SK-MEL-5 (cell line): ENCODE measurements around the gene C2. TPM values are rescaled to one million over a fixed set of nuclear protein-coding genes. Genes with fewer than 3 reads are reported as not detected.

Experiments
- DNase-seq: peaks from one replicate; pipeline ENCODE4 v3.0.0-alpha.2; 2016; ENCODE audit warnings: low read depth, low spot score
- in situ Hi-C: cut with HindIII; loops from 2 replicates; pipeline ENCODE4 v1.10.0; 2016; ENCODE audit warnings: low sequenced_read_pairs, high pct_unique_total_duplicates, low pct_unique_long_range_greater_than_20kb
- total RNA-seq: library from RNA; depleted of rRNA; stranded (reverse); fragments of >200 nt; shearing (Covaris generic); gene quantifications from 2 replicates; pipeline ENCODE4 v1.2.3, GENCODE V29; 2014

C2 gene
- total RNA-seq, 1 experiment from 2014 or later, result 9.4 TPM

DNA sequence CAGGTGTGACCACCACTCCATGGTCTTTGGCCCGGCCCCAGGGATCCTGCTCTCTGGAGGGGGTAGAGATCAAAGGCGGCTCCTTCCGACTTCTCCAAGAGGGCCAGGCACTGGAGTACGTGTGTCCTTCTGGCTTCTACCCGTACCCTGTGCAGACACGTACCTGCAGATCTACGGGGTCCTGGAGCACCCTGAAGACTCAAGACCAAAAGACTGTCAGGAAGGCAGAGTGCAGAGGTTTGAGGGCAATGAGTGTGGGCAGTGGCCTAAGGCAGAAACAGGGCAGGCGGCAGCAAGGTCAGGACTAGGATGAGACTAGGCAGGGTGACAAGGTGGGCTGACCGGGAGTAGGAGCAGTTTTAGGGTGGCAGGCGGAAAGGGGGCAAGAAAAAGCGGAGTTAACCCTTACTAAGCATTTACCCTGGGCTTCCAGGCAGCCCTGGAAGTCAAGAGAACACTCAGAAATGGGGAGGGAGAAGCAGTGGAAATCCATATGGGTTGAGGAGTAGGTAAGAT, 18.9 kb downstream of the C2 start:
- no peak for DNase-seq
- in situ Hi-C loops, result no loop called here

DNA sequence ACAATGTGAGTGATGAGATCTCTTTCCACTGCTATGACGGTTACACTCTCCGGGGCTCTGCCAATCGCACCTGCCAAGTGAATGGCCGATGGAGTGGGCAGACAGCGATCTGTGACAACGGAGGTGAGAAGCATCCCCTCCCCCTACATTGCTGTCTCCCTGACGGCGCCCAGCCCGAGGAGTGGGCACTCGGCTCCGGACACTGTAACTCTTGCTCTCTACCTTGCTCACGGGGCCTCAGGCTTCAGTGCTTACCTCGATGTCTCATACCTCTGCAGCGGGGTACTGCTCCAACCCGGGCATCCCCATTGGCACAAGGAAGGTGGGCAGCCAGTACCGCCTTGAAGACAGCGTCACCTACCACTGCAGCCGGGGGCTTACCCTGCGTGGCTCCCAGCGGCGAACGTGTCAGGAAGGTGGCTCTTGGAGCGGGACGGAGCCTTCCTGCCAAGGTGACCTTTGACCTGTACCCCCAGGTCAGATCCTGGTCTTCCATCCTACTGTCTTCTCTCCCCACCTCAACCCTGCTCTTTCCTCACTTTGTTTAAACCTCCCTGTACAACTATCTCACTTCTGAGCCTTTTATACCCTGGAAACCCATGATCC, 19.7 kb downstream of the C2 start:
- no peak for DNase-seq
- in situ Hi-C loops, result no loop called here

DNA sequence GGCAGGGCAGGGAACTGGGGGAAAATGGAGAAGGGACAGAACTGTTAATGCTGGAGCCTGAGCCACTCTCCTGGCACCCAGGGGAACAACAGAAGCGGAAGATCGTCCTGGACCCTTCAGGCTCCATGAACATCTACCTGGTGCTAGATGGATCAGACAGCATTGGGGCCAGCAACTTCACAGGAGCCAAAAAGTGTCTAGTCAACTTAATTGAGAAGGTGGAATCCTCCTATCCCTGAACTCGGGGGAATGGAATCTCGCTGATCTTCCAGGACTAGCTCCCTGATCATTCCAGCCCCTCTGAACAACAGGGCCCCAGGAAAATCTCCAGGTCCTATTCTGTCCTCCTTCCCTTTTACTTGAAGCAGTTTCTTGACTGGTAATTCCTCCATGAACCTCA, 20.3 kb downstream of the C2 start:
- in situ Hi-C loops, result no loop called here

DNA sequence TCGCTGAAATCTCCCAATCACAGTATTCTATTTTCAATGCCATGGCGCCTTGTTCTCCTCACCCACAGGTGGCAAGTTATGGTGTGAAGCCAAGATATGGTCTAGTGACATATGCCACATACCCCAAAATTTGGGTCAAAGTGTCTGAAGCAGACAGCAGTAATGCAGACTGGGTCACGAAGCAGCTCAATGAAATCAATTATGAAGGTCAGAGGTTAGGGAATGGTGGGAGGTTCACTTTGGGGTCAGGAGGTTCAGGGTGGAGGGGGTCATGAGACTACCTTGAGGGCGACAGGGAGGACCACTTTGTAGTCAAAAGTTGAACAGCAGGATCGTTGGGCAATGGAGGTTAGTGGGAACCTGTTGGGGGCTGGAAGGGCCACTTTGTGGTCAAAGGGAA, 20.8 kb downstream of the C2 start:
- in situ Hi-C loops, result no loop called here
- no peak for DNase-seq

More for the DNA sequence above, 20.3 kb downstream of the C2 start:
- DNase-seq, result no peak

DNA sequence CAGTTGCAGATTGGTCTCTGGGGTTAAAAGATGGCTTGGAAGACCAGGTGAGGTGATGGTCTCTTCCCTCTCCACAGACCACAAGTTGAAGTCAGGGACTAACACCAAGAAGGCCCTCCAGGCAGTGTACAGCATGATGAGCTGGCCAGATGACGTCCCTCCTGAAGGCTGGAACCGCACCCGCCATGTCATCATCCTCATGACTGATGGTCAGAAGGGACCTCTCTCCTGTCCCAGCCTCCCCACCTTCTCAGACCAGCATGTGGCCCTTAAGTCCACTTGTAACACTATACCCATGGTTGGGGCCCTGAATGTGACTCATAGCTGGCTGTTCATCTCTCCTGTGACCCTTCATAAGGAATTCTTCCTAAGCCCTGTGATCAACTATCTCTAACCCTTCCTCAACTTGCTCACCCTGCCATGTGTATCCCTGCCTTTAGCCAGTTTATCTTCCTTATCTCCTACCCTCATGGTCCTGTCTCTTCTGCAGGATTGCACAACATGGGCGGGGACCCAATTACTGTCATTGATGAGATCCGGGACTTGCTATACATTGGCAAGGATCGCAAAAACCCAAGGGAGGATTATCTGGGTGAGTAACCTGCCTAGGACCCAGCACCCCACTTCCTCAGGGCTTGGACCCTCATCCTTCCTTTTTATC, 21.4 kb downstream of the C2 start:
- DNase-seq, result no peak
- in situ Hi-C loops, result no loop called here

DNA sequence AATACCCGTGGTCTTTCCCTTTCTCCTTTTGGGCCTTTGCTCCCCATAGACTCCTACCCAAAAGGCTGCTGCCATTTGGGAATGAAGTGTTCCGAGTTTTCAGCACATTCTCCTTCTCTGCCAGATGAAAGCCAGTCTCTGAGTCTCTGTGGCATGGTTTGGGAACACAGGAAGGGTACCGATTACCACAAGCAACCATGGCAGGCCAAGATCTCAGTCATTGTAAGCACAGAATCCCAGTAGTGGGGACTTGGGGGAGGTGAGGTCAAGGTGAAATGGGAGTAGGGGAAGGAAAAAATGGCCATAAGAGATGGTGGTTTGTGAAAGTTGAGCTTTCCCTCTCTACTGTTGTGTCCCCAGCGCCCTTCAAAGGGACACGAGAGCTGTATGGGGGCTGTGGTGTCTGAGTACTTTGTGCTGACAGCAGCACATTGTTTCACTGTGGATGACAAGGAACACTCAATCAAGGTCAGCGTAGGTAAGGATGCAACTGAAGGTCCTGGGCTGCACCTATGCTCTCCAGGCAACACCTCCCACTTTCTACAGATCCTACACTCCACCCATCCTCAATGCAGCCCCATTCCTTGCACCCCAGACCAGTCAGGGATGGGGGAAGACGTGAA, 22.5 kb downstream of the C2 start:
- DNase-seq, result no peak
- in situ Hi-C loops, result no loop called here

DNA sequence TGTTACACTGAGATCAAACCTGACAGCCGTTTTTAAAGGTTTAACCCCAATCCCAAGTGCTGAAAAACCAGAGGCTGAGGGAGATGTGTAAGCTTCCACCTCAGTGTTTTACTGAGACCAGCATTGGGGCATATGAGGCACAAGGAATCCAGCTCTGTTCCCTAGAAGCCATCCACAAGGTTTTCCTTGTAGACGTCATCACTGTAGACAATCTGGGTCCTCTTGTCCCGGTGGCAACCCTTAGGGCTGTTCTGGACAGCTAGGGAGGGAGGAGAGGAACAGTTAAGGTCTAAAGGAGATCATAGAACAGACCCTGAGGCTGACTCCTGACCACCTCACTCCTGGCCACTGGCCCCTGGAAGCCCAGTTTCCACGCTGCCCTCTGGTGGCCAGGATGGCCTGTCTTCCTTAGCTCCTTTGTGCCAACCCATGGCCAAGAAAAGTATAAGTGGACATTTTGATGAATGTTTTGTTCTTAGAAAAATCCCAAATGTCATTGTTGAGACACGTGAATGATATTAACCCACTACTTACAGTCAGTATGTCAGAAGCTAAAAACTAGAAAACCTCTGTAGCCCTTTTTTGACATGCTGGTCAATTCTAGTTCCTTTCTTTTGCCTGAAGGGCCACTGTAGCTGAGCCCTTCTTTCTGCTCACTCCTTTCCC, 24.8 kb downstream of the C2 start:
- in situ Hi-C loops, result no loop called here
- DNase-seq, result peak; percentile 76

DNA sequence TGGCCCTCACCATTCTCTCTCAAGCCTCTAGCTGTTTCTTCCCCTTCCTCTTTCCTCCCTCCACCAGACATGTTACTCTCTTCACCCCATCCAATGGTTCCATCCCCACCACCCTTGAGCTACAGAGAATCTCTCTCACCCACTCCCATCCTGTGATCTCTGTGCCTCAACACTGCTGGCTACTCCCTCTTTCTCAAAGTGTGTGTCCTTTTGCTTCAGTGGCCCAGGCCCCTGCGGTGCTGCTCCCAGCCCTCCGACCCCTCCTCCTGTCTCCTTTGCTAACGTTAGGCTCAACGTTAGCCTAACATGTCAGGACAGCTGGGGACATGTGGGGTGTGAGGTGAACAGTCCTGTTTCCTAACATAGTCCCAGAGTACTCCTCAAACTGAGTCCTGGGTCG, 25.4 kb downstream of the C2 start:
- DNase-seq, result no peak
- in situ Hi-C loops, result no loop called here

DNA sequence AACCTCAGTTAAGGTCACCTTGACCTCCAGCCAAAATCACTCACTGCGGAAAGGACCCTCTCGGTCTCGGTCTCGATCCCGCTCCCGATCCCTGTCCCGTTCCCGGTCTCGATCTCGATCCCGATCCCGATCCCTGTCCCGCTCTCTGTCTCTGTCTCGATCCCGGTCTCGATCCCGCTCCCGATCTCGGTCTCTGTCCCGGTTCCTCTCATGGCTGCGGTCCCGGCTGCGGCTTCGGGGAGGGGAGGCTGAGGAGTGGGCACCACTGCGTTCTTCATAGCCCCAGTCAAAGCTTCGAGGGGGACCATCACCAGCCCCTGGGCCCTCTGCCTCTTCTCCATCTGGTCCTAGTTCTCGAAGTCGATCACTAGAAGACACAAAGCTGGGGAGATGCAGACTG, 27.0 kb downstream of the C2 start:
- DNase-seq, result no peak
- in situ Hi-C loops, result no loop called here

DNA sequence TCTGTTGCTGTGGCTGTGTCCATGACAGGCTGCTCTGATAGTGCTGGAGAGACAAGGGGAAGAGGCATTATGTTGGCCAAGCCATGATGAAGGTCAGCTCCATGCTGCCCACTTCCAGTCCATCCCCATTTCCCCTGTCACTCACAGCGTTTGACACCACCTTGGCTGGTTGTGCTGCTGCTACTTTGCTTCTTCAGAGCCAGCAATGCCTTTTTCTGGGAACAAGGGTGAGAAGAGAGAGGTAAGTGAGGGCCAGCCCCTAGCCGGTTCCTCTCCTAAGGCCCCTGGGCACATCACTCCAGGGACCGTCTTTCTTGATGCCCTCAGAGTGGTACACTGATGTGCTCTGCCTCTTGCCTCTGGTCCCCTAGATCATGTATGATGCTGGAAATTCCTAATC, 29.3 kb downstream of the C2 start:
- in situ Hi-C loops, result no loop called here
- DNase-seq, result no peak

DNA sequence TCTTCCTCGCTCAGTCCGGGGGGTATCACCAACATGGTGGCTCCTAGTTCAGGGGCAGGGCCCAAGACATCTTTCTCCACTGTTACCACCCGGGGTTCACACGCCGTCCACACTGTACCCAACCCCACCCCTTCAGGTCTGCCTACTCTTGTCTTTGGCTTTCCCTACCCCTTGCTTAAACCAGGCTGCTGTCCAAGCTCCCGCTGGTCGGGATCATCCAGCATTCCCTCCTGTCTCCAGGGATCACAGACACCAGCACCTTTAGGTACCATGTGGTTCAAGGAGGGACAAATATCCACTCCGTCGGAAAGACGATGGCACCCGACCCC, 30.9 kb downstream of the C2 start:
- no peak for DNase-seq
- in situ Hi-C loops, result no loop called here

DNA sequence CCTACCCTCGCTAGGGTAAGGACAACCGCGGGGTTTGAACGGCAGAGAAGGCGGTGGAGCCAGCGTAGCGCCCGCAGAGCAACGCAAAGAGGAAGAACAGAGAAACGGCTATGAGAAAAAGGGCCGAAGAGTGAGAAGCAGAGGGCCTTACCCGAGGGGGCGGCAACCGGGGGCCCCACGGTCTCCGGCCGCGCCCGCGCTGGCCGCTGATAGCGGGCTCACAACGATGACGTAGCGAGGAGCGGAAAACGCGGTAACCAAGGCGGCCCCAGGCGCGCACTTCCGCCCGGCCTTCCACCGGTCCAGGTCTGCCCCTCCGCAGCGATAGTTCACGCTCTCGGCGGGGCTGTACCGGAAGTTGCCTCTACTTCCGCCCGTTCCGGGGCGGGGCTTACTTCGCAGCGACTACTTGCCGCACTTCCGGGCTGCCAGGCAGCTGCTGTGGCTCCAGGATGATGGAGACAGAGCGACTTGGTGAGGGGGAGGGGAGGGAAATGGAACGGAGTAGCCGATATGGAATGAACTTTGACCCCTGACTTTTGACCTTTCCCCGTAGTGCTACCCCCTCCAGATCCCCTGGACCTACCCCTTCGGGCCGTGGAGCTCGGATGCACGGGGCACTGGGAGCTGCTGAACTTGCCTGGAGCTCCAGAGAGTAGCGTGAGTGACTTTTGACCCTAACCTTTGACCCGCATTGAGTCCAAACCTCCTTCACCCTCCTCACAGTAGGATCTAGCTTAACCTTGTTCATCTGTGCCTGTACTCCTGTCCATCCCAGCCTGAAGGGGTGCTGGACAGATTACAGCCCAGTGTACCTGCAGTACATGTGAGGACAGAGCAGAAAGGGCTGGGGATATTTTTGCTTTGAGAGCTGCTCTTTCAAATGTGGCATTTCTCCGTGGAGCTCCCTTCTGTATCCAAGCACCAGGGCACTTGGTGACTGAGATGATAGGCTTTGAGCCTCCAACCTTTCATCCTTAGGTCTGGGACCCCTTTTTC, 31.5 kb downstream of the C2 start, which contains the start of the genes NELFE and SKIC2:
NELFE (minus strand) TSS at position 231 of the 999 bp plus-strand sequence. CDS start 525 bp downstream, outside the sequence.
SKIC2 (plus strand) TSS at position 435 of the 999 bp plus-strand sequence; CDS start at position 453, 18 bp downstream.
- DNase-seq, result peak; percentile 98
- in situ Hi-C loops, result no loop called here

DNA sequence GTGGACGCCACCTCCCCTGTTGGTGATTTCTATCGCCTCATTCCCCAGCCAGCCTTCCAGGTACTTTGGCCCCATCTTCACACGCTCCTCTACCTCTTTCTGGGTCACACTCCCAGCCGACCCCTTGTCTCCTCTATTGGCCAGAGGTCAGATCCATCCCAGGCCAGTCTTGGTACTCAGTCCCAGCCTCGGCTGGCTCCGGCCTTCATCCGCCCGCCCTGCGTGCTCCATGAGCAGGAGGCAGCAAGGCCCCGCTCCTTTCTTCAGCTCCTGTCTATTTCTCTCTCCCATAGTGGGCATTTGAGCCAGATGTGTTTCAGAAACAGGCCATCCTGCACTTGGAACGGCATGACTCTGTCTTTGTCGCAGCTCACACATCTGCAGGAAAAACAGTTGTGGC, 34.1 kb downstream of the C2 start:
- in situ Hi-C loops, result no loop called here
- DNase-seq, result no peak

DNA sequence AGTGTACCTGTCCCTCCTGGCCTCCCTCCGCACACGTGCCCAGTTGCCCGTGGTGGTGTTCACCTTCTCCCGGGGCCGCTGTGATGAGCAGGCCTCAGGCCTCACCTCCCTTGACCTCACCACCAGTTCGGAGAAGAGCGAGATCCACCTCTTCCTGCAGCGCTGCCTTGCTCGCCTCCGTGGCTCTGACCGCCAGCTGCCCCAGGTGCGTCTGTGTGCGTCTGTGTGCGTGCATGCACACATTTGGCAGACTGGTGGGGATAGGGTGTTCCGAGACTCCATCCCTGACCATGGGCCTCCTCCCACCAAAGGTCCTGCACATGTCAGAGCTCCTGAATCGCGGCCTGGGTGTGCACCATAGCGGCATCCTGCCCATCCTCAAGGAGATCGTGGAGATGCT, 36.4 kb downstream of the C2 start:
- in situ Hi-C loops, result no loop called here

DNA sequence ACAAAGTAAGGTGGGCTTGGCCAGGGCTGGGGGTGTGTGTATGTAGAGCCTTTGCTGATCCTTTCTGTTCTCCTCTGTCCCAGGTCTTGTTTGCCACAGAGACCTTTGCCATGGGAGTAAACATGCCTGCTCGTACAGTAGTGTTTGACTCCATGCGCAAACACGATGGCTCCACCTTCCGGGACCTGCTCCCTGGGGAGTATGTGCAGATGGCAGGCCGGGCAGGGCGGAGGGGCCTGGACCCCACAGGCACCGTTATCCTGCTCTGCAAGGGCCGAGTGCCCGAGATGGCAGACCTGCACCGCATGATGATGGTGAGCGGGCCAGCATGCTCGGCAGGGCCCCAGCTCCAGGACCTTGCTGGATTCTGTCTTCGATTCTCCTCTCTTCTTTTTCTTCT, 38.2 kb downstream of the C2 start:
- in situ Hi-C loops, result no loop called here
- no peak for DNase-seq

More for the DNA sequence above, 36.4 kb downstream of the C2 start:
- DNase-seq, result no peak

DNA sequence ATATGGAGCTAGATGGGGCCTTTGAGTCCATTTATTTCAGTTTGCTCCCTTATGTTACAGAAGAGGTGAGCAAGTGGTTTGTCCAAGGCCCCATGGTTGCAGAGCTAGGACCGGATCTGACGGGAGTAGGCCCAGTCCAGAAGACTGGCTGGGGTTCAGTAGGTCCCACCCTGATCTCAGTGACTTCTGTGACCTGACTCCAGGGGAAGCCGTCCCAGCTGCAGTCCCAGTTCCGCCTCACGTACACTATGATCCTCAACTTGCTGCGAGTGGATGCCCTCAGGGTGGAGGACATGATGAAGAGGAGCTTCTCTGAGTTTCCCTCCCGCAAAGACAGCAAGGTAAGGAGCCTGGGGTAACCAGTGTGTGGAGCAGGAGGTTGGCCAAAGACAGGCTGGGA, 39.0 kb downstream of the C2 start:
- in situ Hi-C loops, result no loop called here
- no peak for DNase-seq
